Stimulated activated CD4-positive, alpha-beta T cell treated with anti-CD3 and anti-CD28 coated beads, Interleukin-1b, Interleukin-23, amount 100 ng/mL, for 24 hours (primary cell): Measurements from ENCODE around the gene SLC25A48.

ENCODE experiments used
- DNase-seq, 4 experiments: peaks; one replicate each; pipeline ENCODE4 v3.0.0-alpha.2; 2020; ENCODE audit warnings: low read depth in 4 of 4, low spot score in 1 of 4

SLC25A48 gene, protein sequence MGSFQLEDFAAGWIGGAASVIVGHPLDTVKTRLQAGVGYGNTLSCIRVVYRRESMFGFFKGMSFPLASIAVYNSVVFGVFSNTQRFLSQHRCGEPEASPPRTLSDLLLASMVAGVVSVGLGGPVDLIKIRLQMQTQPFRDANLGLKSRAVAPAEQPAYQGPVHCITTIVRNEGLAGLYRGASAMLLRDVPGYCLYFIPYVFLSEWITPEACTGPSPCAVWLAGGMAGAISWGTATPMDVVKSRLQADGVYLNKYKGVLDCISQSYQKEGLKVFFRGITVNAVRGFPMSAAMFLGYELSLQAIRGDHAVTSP

DNA sequence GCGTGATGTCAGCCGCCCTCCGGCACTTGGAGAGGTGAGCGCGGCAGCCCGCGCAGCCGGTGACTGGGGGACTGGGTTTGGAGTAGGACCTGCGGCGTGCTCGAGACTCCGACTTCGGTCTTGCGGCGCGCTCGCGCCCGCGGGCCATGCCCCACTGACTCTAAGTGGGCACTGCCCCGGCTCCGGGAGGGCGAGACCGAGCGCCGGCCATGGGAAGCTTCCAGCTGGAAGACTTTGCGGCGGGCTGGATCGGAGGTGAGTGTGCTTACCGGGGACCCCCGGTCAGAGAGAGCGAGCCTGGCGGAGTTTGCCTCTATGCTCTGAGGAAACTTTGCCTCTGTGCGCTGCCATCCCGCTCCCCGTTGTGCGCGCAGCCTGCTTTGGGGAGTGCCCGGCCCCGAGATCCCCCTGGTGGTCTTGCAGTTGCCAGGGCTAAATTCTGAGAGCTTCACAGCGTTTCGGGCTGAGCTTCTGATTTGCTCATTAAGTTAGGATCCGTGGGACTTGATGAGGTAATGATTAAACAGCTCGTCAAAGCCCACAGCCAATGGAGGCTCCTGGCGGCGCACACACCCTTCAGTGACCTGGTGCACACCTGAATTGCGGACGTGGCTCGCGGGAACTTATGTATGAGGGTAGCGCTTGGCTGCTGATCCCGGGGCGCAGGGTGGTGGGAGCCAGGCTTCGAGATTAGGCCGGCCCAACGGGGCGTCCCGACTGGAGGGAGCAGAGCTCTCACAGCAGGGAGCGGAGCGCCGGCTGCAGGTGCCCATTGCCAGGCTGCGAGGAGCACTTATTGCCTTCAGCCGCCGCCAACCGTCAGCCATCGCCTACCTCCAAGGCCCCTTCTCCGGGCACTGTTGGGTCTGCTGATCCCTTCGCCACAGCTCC, at the start of gene SLC25A48:
Gene SLC25A48, plus strand, starts transcription at position 25 of the 891 bp plus-strand sequence. Its CDS starts 185 bp downstream, at position 210.
- peak in 1 of 4 experiments; percentile 13 for DNase-seq

DNA sequence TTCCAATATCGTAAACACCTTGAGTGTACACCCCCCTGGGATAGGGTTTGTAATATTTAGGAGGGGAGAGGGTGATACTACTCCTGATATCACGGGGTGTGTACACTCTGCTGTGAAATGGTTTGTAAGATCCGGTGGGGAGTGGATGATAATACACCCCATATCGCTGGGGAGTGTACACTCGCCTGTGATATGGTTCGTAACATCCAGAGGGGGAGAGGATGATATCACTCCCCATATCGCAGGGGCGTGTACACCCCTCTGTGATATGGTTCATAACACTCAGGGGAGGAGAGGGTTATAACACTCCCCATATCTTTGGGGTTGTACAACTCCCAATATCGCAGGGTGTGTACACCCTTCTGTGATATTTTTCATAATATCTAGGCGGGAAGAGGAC, 33.8 kb upstream of the SLC25A48 start:
- DNase-seq: no peak

DNA sequence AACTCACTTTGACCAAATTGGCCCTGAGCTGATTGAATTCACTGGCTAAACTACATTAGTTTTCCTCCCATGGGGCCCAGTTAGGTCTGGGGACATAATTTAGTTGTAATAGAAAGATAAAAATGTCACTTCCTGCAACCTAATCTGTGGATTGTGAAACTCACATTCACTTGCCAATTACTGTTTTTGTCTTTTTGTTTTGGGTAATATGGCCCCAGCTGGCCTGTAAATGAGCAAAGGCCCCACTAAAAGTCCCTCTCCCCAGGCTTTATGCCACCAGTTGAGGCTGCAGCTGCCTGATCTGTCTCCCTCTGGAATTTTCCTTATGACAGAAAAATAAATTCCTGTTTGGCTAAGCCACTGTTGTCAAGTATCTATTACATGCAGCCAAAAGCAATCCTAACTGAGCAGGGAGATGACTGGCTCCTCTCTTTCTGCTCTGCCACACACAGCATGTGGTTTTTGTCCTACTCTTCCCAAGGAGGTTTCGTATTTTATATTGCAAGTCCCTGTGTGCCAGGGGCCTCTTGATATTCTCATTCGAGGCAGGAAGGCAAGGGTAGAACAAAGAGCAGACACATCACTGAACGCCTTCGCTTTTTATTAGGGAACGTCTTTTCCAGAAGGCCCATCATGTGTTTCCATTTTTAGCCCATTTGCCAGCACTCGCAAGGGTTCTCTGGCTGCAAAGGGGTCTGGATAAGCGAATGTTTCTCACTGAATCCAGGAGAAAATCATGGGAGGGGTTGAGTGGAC, 24.1 kb upstream of the SLC25A48 start:
- DNase-seq: no peak

DNA sequence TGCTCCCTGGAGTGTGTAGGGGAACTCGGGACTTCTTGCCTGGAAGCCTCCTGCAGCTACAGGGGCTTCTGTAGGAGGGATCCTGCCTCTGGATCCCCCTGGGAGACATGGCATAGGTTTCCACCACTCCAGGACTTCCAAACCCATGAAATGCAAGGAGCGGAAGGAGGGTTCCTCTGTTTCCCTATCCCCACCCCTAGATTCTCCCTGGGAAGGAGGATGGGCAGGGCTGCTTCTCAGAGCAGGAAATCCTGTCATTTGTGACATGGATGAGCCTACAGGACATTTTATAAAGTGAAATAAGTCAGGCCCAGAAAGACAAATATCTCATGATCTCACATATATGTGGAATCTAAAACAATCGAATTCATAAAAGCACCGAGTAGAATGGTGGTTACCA, 23.5 kb upstream of the SLC25A48 start:
- no peak for DNase-seq

DNA sequence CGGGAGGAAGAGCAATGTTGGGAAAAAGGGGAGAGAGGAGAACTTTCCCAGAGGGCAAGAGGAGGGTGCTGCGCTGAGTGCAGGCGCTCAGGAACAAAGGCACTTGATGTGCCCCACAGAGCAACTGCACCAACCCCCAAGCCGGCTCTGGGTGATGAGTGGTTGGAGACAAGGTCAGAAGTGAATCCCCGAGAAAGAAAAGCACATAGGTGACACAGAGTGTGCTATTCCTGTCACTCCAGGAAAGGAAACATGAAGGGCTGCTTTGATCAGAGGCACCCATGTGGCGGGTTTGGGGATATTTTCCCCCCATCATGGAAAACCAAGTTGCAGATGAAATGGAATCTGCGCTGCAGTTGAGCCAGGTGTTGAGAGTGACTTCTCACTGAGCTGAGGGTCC, 20.7 kb upstream of the SLC25A48 start:
- DNase-seq: no peak

DNA sequence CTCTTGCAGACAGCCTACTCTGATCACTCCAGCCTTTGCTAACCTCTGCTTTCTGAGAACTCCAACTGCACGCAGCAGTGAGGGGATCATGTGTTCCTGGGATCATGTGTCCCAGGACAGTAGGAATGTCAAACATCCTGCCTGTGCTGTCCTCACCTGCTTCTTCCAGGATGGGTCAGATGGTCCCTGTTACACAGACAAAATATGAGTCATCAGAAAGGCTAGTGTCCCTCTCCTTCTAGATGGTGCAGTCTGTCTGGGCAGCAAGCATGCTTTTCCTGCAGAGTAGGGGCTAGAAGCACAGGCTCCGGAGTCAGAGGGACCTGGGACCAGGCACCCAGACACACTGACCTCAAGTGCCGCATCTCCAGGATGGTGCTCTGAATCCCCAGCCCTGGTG, 20.1 kb upstream of the SLC25A48 start:
- DNase-seq: no peak

DNA sequence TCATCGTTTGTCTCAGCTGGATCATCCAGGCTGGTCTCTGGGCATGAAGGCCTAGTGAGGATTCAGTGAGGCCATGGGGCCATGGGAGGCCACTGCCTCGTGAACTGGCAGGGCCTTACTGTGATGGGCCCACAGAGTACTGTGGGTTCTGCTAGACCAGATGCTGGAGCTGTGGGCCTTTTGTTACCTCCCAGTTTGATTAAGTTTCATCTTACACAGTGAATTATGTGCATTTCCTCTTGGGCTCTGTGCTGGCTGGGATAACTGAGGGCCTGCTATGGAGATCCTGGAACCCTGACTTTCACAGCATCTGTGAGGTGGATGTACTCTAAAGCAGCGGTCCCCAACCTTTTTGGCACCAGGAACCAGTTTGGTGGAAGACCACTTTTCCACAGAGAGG, 19.7 kb upstream of the SLC25A48 start:
- DNase-seq: no peak

DNA sequence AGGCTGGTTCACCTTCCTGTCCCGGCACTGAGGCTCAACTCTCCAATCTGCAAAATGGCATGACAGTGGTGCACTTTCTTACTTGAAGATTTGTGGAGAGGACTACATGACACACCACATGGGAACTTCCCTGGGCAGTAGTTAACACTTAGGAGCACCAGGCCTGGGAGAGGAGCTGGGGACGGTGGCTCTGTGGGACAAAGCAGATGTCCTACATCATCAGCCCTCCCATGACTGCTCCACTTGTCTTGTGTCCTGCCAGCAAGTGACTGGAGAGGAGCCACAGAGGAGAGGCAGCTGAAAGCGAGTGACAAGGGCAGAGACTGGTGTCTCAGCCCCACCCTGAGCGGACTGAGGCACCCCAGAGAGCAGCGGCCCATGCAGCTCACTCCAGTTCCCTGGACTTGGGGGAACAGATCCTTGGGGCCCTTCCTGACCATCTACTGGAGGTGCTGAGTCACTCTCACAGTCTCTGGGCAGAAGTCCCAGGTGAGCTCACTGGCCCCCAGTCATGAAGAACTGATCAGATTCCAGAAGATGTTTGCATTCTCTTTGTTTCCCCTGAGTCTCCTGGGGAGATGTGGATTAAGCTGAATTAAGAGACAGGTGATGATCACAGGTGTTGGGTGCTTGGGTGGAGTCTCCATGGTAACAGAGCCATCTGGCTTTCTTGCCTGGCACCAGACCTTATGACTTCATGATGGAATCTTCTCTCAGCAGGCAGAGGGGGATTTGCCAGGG, 13.2 kb upstream of the SLC25A48 start:
- no peak for DNase-seq

DNA sequence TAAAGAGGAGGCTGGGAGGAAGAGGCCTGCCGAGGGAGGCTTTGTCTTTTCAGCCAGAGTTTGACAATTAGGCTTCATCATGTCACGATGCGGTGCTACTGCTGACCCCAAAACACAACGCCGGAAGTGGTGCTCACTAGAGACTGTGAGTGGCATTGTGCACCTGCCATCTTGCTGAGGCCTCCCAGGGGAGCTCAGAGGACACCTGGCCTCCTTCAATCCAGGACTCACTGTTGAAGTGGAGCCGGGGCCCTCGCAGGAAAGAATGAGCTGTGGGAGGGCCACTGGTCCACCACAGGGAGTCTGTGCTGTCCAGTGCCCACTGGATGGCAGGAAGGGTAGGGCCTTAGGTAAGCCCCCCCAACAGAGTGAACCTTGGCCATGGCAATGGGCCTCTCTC, 12.7 kb upstream of the SLC25A48 start:
- no peak for DNase-seq

DNA sequence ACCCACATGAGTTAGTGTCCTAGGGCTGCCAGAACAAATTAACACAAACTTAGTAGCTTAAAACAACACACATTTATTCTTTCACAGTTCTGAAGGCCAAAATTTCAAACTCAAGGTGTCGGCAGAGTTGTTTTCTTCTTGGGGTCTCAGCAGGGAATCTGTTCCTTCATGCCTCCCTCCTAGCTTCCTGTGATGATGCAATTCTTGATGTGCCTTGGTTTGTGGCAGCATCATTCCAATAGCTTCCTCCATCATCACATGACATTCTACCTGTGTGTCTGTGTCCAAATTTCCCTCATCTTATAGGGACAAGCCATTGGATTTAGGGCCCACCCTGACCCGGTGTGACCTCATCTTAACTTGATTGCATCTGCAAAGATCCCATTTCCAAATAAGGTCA, 12.2 kb upstream of the SLC25A48 start:
- DNase-seq: no peak

DNA sequence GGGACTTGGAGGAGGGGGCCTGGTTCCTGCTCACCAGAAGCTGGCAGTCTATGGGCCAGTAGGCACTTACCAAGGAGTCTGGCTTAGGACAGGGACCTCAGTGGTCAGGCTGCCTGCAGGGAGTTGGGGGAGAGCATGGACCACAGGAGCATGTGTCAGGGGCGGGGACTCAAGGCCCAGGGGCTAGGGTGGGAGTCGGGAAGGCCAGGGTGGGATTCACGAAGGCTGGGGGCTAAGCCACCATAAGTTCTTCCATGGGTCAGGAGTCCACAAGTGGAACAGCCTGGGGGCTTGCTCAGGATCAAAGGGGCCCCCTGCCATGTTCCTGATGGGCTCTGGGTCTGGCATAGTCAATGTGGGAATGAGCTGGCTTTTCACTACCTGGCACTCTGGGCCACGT, 11.5 kb upstream of the SLC25A48 start:
- no peak for DNase-seq

DNA sequence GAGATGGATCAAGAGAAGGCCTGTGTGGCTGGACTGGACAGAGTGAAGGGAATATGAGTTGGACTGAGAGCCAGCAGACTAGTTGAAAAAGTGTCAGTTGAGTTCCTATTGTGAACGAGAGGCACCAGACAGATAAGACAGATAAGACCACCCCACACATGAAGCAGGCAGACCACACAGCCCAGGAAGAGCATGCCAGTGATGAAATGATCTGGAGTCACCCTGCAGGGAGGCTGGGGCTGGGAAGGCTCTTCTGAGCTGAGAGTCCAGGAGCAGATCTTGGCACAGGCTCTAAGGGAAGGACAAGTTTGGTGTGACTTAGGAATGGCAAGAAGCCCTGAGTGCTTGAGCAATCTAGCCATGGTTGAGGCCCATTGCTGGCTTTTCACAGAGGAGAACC, 10.6 kb upstream of the SLC25A48 start:
- no peak for DNase-seq

DNA sequence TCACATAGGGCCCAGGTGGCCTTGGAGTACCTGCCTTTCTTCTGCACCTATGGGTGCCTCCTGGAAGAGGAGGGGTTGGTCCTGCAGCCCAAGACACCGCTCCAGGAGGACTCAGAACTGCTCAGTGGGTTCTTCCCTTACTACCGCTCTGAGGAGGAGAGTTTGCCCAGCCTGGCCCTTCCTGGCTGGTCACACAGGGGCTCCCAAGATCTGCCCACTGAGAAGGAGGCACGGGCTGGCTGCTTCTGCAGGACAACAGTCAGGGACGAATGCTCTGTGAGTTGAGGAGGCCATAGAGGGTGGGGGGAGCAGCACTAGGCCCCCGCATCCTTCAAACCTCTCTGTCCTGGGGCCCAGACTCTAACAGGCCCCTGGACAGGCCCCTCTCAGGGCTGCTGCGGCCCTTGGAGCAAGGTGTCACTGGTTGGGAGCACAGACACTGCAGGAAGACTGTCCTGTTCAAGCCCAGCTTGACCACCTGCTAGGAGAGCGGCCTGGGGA, 9.9 kb upstream of the SLC25A48 start:
- DNase-seq: no peak

DNA sequence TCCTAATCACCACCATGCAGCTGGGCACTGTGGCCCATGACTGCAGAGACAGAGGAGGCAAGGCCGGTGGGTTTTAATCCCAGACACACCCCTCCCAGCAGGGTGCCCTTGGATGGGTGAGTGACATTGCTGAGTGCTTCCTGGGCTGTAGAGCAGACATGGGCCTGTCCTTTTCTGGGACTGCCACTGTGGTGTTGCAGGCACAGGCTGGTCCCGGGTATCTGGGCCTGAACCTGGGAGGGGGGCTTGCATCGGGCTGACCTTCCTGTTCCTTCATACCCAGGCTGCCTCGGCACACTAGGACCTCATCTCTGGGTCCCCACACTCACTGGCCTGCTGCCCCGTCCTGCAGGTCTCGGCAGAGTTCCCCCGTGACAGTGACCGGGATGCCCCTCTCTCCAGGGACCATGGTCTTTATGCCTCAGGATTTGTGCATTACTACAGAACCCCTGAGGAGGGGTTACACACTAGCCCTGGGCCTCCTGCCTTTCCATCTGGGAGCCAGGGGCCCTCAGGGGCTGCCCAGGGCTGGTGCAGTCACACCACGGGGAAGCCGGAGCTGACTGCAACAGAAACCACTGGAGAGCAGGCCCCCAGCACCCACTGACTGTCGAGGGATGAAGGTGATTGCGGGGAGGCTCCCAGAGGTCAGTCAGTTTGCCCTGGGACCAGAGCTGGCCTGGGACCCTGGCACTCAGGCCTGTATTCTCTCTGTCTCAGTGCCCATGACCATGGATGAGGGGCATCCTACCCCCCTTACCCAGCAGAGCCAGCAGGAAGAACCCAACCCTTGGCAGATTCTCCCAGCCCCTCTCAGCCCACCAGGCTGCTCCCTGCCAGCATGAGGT, 8.9 kb upstream of the SLC25A48 start:
- no peak for DNase-seq

DNA sequence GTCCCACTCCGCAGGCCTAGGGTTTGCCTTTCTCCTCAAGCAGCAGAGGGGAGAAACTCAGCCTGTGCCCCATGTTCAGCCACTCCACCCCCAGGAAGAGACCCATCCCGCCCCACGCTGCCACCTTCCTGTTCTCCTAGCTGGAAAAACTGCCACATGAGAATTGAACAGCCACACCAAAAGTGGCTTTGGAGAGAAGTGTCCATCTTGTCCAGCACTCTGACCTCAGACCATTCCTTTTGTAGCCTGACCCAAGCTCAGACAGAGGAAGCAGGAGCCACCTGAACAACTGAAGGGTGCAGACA, 8.3 kb upstream of the SLC25A48 start:
- DNase-seq: no peak

DNA sequence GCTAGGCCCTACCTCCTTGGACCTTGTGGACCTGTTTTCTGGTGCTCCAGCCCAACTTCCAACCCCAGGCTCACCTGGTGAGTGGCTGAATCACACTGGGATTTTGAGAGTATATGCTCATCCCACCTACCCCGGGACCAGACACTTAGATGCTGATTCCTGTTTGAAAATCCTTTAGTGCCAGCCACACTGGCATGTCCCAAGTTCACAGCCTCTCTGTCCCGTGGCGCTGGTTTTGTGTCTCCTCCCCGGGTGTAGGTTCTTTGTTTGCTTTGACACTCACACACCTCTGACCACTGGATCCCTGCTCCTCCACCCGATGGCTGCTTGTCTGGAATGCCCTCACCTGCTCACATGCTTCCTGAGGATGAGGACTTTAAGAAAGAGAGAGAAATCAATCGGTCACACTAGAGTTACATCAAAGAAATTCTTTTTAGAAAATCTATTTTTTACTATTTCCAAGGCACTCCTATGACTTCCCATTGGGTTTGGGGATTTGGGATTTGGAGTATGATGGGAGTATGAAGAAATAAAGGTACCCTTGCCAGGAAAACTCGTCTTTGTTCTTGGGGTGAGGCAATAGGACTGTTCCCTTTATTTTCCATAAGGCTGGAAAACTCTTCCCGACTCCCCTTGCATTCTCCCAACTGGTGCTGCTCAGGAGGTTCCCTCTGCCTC, 7.3 kb upstream of the SLC25A48 start:
- DNase-seq: no peak

DNA sequence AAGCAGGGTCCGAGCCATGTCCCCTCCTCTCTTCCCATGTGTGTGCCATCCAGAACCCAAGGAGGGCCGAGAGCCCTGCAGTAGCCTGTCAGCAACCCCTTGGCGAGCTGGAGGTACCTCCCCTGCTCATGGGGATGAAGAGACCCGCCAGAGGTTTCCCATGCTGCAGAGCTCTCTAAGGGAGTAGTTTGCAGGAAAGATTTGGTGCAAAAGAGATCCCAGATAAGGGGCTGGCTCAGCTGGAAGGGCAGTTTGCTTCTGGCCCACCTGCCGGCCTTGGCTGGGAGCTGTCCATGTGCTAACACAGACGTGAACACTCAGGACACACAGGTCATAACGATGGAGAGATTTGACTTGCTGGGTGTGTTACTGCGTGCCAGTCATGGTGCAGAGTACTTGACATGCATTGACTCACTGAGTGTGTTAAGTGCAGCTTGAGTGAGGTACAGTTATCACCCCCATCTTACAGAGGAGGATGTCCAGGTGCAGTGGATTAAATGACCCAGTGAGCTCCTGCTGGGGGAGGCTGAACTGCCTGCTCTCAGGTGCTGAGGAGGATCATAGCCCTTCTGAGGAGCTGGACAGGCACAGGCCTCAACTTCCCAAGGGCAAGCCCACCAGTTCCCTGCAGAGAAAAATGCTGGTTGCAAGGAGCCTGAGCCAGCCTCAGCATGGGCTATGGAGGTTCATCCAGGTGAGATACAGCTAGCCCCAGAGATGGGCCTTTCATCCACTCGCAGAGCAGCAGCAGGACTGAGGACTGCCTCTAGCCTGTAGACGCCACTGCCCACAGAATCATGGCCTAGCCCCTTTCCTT, 6.3 kb upstream of the SLC25A48 start:
- DNase-seq: no peak

DNA sequence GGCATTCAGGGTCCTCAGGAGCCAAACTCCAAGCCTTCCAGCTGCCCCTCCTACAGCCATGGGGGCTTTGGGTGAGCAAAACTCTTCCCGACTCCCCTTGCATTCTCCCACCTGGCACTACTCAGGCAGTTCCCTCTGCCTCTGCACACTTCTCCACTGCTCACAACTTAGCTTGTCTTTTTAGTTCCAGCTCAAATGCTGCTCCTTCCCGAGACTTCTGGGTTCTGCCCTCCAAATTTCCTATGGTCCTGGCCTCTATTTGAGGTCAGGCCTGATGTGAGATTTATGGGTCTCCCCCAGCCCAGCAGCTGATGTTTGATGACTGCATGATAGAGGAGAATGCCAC, 5.7 kb upstream of the SLC25A48 start:
- DNase-seq: no peak

DNA sequence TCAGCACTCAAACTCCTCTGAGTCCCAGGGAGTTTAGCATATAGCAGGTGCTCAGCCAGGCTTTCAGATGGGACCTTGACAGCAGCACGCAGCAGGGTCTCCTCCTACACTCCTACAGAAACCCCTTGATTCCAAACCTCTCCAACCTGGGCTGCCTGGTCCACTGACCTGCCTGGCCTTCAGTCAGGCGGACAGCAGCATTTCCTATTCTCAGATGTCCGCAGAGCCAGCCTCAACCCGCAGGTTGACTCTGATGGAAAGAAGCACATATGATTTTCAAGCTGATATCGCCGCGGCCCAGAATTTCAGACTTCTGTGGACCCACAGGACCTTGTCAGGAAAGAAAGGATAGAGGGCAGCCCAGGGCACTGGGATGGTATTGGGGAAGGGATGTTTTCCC, 5.3 kb upstream of the SLC25A48 start:
- DNase-seq: no peak
